AG04450 (cell line): ENCODE results near the gene C15orf39. TPM values are rescaled to one million over a fixed set of nuclear protein-coding genes. Genes with fewer than 3 reads are reported as not detected.

ENCODE experiments used
- CTCF ChIA-PET: fragments of 300-600, 350-600 bp; formaldehyde crosslinking; extraction: SDS; loops from one replicate; lab custom pipeline; 2022; ENCODE audit warnings: antibody characterized with exemption, inconsistent platforms; lab: Charles Lee
- POLR2A ChIA-PET: fragments of 350-600 bp; formaldehyde crosslinking; extraction: SDS; loops from one replicate; lab custom pipeline; 2021; ENCODE audit warnings: antibody characterized with exemption, inconsistent platforms; lab: Yijun Ruan, JAX
- DNase-seq: peaks from one replicate; pipeline ENCODE4 v3.0.0-alpha.2; 2011; ENCODE audit warnings: low read depth, low spot score
- H3K27ac ChIP-seq: one replicate; pipeline ENCODE4 v1.5.1; 2012; ENCODE audit warnings: low read depth, low read length, control low read depth
- H3K27me3 ChIP-seq: one replicate; pipeline ENCODE4 v1.6.0; 2012; ENCODE audit warnings: low read length; ENCODE audit not compliant: control insufficient read depth, insufficient read depth
- H3K4me3 ChIP-seq: 2 replicates; pipeline ENCODE4 v1.5.1; 2011; ENCODE audit warnings: mild to moderate bottlenecking, low read depth, low read length, control low read depth
- H3K9me3 ChIP-seq: 2 replicates; pipeline ENCODE4 v1.5.1; 2012; ENCODE audit warnings: low read length; ENCODE audit not compliant: control insufficient read depth, insufficient read depth
- CTCF ChIP-seq: IDR thresholded peaks from 2 replicates; pipeline ENCODE4 v1.5.1; 2011; ENCODE audit warnings: low read depth, low read length, control low read depth, inconsistent platforms
- polyA plus RNA-seq: library from polyadenylated mRNA; depleted of rRNA; stranded (reverse); fragments of >200 nt; gene quantifications from 2 replicates; pipeline ENCODE4 v1.2.3, GENCODE V29; 2011

The C15orf39 gene
- polyA plus RNA-seq, 1 experiment: 2.1 TPM

DNA sequence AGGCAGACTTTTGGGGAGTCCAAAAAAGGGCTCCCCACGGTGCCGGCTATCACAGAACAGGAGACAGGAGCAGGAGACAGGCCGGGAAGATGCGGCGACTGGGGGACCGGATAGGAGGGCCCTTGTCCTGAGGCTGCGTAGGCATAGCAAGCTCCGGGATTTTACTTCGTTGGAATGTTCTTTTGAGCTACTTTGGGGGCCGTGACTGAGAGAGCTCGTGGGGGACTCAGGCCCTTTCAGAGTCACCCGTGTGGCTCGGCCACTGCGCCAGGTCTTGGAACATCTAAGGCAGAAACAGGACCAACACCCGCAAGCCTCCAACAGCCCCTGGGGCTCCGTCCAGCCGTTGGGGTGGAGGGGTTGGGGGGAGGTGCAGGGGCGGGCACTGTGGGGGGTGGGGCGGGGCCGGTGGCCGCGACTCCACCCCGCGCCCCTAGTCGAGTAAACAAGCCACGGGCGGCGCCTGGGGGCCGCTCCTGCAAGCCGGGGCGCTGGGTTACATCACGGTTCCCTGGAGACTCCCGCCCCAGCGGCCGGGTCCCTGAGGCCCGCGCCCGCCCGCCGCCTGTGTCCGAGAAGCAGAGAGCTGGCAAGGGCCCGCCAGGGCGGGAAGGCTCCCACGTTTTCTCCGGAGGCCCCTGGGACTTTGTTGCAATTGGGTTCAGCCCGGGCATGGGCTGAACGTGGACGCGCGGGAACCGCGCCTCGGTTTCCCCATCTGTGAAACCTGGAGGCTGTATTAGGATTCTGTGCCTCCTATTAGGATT, 23.3 kb upstream of the C15orf39 start:
- no peak overlapping the region for H3K27ac ChIP-seq
- H3K9me3 ChIP-seq: no peaks in the 10 kb centered on the region
- H3K27me3 ChIP-seq: no peaks in the 10 kb centered on the region
- TF ChIP-seq CTCF: no peak
- DNase-seq: no peak
- ChIA-PET POLR2A (interaction anchor here (1.0 kb wide), 1 partner anchor 135 kb away, joined by 5 read pairs; no protein-coding TSS in a partner anchor), CTCF (no interaction called here)
- H3K4me3 ChIP-seq: no peak overlapping the region

GRCh38 chr15:75178938-75179745, 22.5 kb upstream of the C15orf39 start:
- Histone ChIP-seq H3K4me3 (no peak overlapping the region), H3K27ac (no peak overlapping the region), H3K9me3 (no peaks in the 10 kb centered on the region), H3K27me3 (no peaks in the 10 kb centered on the region)
- no peak for TF ChIP-seq CTCF
- ChIA-PET POLR2A (interaction anchor here (0.6 kb wide), 1 partner anchor 135 kb away, joined by 3 read pairs; no protein-coding TSS in a partner anchor), CTCF (interaction anchor here (0.6 kb wide), 1 partner anchor 23 kb away, joined by 4 read pairs; the partner anchor contains the start of gene C15orf39)
- DNase-seq: no peak

DNA sequence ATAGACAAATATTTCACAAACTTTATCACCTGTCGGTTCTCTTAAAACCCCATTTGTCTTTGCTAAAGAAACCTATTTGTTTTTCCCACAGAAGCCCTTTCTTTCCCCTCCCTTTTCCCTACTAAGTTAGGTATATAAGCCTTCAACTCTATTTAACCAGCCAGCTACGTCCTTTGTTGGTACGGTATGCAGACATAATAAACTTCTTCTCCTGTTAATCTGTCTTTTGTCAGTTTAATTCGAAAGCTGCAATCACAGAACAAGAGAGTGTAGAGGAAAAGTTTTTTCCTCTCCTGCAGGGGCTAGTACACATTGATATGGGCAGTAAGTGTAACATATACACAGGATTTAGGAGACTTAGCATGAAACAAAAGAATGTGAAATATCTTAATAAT, 21.9 kb upstream of the C15orf39 start:
- no peaks in the 10 kb centered on the region for H3K27me3 ChIP-seq
- POLR2A ChIA-PET: interaction anchor here (0.6 kb wide), 1 partner anchor 136 kb away, joined by 3 read pairs; no protein-coding TSS in a partner anchor
- no peak overlapping the region for H3K4me3 ChIP-seq
- TF ChIP-seq CTCF: no peak
- no peak for DNase-seq
- H3K27ac ChIP-seq: no peak overlapping the region
- CTCF ChIA-PET: no interaction called here
- H3K9me3 ChIP-seq: no peaks in the 10 kb centered on the region

DNA sequence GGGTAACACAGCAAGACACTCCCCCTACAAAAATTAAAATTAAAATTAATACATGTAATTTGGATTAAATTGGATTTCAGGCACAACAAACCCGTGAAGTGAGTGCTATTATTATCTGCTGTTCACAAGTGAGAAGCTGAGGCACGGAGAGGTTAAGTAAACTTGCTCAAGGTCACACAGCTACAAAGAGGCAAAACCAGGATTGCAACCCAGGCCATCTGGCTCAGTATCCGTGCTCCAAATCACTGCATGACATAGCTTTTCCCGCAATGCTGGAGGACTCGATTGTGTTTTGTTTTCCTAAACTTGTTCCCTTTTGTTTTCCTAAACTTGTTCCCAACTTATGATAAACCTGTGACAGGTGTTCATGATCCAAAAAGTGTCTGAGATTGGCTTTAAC, 19.9 kb upstream of the C15orf39 start:
- Histone ChIP-seq H3K9me3 (no peaks in the 10 kb centered on the region), H3K27me3 (peaks cover 2% of the 10 kb centered on the region), H3K4me3 (no peak overlapping the region), H3K27ac (no peak overlapping the region)
- ChIA-PET CTCF (interaction anchor here (0.7 to 1.5 kb wide), 3 partner anchors 20 to 388 kb away, joined by 3 to 7 read pairs (median 6); partner anchors contain the start of gene C15orf39), POLR2A (no interaction called here)
- TF ChIP-seq CTCF: no peak
- DNase-seq: no peak
